ENCODE measurements around the gene PRRT4.
A peak's percentile ranks its signal among the peaks of the same experiment; 100 is the strongest.

PRRT4 gene

DNA sequence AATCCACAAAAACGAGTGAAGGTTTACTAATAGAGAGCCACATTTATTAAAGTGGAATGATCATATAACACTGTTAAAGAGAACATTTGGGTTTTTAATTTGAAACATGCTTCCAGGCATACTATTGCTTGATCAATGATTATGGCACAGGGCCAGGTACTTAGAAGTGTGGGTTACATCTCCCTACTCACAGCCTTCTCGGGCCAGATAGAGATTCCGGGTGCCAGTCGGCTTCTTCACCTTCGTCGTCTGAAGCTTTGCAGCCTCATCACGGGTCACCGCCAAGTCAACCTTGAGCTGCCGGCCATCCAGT, 37.2 kb downstream of the PRRT4 start:
- no peak overlapping the region for H3K27ac ChIP-seq
- ChIA-PET POLR2A (ENCODE audit: low non-redundant PET) (no interaction called here), CTCF (no interaction called here)
- DNase-seq (ENCODE audit: low spot score) = no peak
- TF ChIP-seq, protein P1, sequence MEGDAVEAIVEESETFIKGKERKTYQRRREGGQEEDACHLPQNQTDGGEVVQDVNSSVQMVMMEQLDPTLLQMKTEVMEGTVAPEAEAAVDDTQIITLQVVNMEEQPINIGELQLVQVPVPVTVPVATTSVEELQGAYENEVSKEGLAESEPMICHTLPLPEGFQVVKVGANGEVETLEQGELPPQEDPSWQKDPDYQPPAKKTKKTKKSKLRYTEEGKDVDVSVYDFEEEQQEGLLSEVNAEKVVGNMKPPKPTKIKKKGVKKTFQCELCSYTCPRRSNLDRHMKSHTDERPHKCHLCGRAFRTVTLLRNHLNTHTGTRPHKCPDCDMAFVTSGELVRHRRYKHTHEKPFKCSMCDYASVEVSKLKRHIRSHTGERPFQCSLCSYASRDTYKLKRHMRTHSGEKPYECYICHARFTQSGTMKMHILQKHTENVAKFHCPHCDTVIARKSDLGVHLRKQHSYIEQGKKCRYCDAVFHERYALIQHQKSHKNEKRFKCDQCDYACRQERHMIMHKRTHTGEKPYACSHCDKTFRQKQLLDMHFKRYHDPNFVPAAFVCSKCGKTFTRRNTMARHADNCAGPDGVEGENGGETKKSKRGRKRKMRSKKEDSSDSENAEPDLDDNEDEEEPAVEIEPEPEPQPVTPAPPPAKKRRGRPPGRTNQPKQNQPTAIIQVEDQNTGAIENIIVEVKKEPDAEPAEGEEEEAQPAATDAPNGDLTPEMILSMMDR (conservative IDR thresholded peaks at IDR 0.05; ENCODE audit: low read depth) = no peak

DNA sequence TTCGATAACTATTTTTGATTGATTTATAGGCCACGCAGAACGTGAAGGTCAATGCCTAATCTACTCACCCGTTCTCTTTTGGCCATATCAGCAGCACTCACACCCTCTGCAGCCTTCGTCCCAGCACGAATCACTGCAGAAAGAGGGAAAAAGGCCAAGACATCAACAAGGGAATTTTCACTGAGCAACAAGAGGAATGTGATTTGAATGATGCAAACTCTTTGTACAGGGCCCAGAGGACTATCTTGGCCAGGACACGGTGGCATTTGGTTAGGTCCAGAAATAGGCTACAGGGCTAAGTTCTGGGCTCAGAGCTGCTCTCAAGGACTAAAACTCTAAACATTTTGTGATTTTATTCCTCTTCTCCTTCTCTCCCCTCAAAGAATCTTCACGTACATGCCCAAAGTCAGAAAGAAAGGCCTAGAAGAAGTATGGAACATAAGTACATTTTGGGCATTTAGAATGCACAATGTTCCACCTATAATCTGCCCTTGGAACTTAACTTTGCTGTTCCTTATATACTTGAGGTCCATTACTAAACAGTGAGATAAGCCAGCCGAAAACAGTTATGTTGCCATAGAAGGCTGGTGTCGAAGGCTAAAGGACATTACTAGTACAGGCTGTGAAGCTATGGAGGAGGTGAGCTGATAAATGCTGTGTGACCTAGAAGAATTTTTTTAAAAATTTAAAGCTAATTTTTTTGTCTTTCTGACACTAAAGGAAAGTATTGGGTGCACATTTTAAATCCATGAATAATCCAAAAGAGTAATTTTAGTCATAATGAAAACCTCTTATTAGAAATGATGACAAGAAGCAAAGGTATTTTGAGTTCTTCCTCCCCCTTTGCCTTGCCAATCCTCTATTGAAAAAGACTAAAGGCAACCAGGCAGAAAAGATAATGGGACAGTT, 37.8 kb downstream of the PRRT4 start:
- no peak for DNase-seq (ENCODE audit: low spot score)
- TF ChIP-seq, protein P1 (conservative IDR thresholded peaks at IDR 0.05; ENCODE audit: low read depth) = no peak
- H3K27ac ChIP-seq = no peak overlapping the region
- POLR2A ChIA-PET (ENCODE audit: low non-redundant PET) = no interaction called here
- CTCF ChIA-PET = no interaction called here

DNA sequence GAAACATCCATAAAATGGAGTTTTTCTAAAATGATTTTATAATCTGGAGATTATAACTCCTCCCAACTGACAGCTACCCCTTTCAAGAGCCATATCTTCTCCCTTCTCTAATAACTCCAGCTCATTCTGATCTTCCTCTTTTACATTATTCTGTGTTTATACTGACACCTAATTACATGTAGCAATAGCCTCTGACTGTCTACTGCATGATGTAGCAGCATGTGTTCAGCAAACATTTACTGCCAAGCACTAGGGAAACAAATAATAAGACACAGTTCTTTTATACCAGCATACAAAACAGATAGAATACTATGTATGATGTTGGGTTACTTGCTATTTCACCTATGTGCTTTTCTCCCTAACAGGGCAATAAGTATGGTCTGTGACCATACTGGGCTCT, 38.5 kb downstream of the PRRT4 start:
- ChIA-PET CTCF (no interaction called here), POLR2A (ENCODE audit: low non-redundant PET) (no interaction called here)
- DNase-seq (ENCODE audit: low spot score) = no peak
- TF ChIP-seq, protein P1 (conservative IDR thresholded peaks at IDR 0.05; ENCODE audit: low read depth) = no peak
- H3K27ac ChIP-seq = no peak overlapping the region

DNA sequence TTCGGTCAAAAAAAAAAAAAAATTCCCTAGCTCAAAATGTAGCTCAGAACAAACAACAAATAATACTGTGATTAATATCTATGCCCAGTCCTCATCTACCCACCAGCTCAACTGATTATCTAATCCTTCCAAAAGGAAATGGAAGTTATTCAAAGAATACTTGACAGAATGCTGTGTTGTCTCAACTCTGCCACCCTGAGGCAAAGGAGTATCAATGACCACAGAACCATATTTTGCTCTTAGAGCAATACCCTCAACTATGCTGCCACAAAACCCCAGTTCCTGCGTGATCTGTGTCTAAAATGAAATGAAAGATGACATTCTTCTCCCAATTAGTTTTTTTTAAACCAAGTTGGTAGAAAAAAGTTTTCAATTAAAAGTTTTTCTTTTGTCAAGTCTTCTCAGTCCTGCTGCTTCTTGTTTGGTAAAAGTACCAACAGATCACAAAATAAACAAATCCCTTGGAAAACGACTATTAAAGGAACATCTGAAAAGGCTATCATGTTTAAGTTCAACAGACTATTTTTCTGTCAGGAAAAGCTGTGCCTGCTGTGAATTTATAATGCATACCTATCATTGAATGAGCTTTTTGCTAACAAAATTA, 39.3 kb downstream of the PRRT4 start:
- ChIA-PET CTCF (no interaction called here), POLR2A (ENCODE audit: low non-redundant PET) (no interaction called here)

DNA sequence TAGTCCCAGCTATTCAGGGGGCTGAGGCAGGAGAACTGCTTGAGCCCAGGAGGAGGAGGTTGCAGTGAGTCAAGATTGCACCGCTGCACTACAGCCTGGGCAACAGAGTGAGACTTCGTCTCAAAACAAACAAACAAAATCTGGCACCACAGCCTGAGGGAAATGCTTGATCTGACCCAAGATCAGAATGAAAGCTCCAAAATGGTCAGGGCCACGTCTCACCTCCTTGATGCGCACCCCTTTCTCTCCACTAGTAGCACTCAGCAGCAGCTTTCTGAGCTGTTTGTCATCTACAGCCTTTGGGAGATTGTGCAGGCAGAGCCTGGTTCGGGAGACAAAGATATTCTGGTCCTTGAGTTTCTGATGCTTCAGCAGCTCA, 40.5 kb downstream of the PRRT4 start:
- TF ChIP-seq, protein P1 (conservative IDR thresholded peaks at IDR 0.05; ENCODE audit: low read depth) = no peak
- H3K27ac ChIP-seq = no peak overlapping the region
- DNase-seq (ENCODE audit: low spot score) = no peak
- ChIA-PET POLR2A (ENCODE audit: low non-redundant PET) (no interaction called here), CTCF (no interaction called here)

More for the DNA sequence above, 39.3 kb downstream of the PRRT4 start:
- no peak overlapping the region for H3K27ac ChIP-seq
- DNase-seq (ENCODE audit: low spot score) = peak; percentile 11
- TF ChIP-seq, protein P1 (conservative IDR thresholded peaks at IDR 0.05; ENCODE audit: low read depth) = peak; percentile 65

DNA sequence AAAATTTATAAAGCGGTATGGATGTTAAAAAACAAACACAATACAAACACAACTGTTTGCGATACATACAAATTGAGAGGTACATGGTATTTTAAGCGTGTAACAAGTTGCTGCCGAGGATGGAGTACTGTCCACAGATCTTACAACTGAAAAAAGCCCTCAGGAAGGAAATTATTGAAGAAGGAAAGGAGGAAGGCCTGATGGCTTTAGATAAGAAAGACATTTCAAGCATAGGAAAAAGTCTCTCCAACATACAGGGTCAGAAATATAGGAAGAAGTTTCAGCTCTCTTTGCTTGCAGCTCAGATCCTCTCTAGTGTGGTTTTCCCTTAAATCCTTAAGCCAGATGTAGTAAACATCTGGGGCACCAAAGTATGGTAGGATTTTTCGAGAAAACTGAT, 42.8 kb downstream of the PRRT4 start:
- no peak overlapping the region for H3K27ac ChIP-seq
- ChIA-PET CTCF (interaction anchor here (1.0 kb wide), 1 partner anchor 13 kb away, joined by 3 read pairs; no protein-coding TSS in a partner anchor), POLR2A (ENCODE audit: low non-redundant PET) (no interaction called here)
- DNase-seq (ENCODE audit: low spot score) = no peak
- TF ChIP-seq, protein P1 (conservative IDR thresholded peaks at IDR 0.05; ENCODE audit: low read depth) = no peak
